Endothelial cell of umbilical vein (primary cell): ENCODE data around the gene TNIK.

Source experiments
- EZH2 ChIP-seq: IDR thresholded peaks from 2 replicates; pipeline ENCODE4 v1.6.1; 2012; ENCODE audit warnings: borderline replicate concordance, low read depth, mild to moderate bottlenecking, moderate library complexity, low read length, inconsistent platforms; ENCODE audit not compliant: severe bottlenecking
- POLR2A ChIP-seq: IDR thresholded peaks from 2 replicates; pipeline ENCODE4 v1.6.1; 2012; ENCODE audit warnings: low read depth, mild to moderate bottlenecking, control low read depth, low read length
- TF ChIP-seq, protein P1 (sequence below), 2 donors: IDR thresholded peaks; 1 replicate in 1 of 2; 2 replicates in 1 of 2; pipeline ENCODE4 v1.5.1; 2011; ENCODE audit warnings: low read length in 2 of 2, mild to moderate bottlenecking in 2 of 2, moderate library complexity in 2 of 2, control low read depth in 1 of 2, inconsistent platforms in 1 of 2, low read depth in 1 of 2; ENCODE audit not compliant: insufficient read depth in 1 of 2; ENCODE audit errors: extremely low read depth in 1 of 2

GRCh38 chr3:171257251-171258203, 202.7 kb downstream of the TNIK start:
- TF ChIP-seq, protein P1, sequence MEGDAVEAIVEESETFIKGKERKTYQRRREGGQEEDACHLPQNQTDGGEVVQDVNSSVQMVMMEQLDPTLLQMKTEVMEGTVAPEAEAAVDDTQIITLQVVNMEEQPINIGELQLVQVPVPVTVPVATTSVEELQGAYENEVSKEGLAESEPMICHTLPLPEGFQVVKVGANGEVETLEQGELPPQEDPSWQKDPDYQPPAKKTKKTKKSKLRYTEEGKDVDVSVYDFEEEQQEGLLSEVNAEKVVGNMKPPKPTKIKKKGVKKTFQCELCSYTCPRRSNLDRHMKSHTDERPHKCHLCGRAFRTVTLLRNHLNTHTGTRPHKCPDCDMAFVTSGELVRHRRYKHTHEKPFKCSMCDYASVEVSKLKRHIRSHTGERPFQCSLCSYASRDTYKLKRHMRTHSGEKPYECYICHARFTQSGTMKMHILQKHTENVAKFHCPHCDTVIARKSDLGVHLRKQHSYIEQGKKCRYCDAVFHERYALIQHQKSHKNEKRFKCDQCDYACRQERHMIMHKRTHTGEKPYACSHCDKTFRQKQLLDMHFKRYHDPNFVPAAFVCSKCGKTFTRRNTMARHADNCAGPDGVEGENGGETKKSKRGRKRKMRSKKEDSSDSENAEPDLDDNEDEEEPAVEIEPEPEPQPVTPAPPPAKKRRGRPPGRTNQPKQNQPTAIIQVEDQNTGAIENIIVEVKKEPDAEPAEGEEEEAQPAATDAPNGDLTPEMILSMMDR (IDR thresholded peaks at IDR 0.05; ENCODE audit: extremely low read depth in 1 of 2, insufficient read depth in 1 of 2, low read depth in 1 of 2, low read length in 2 of 2): no peak
- TF ChIP-seq EZH2: no peak
- TF ChIP-seq POLR2A: no peak
